22Rv1 (cell line): ENCODE results near the gene JTB.

ENCODE experiments used
- CTCF ChIP-seq: fragments of 450-650 bp; IDR thresholded peaks from 2 replicates; pipeline ENCODE4 v1.5.1; 2017; ENCODE audit warnings: mild to moderate bottlenecking
- ZFX ChIP-seq: fragments of 450-650 bp; IDR thresholded peaks from 2 replicates; pipeline ENCODE4 v1.6.1; 2017; ENCODE audit warnings: antibody characterized with exemption, borderline replicate concordance

DNA sequence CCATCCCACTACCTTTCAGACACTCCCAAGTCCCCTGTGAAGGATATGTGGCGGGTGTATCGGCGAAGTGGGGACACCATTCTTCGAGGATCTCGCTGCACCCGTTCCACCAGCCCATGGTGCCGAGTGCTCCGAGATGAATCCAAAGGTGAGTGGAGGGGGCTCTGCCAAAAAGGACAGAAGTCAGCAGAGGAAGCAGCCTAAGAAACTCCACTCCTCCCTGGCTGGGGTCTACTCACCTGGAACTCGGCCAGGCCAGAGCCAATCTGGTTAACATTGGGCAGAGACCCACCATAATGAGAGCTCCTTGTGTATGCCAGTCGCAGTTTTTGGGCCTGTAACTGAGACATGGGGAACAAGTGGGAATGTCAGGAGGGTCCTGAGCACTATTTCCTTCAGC lies 22.6 kb downstream of the JTB start:
- TF ChIP-seq CTCF (no peak), ZFX (no peak)
